ENCODE results near the gene TWF1. TPM values are rescaled to one million over a fixed set of nuclear protein-coding genes. Genes with fewer than 3 reads are reported as not detected.
A peak's percentile ranks its signal among the peaks of the same experiment; 100 is the strongest.
"Not testable (repeated sequence)": the region's sequence is repeated elsewhere in the genome, so short reads cannot be mapped to it uniquely, and the experiment has no call there.

Gene TWF1
- 10 to 100 TPM; 17.2 to 28.2 TPM for total RNA-seq

DNA sequence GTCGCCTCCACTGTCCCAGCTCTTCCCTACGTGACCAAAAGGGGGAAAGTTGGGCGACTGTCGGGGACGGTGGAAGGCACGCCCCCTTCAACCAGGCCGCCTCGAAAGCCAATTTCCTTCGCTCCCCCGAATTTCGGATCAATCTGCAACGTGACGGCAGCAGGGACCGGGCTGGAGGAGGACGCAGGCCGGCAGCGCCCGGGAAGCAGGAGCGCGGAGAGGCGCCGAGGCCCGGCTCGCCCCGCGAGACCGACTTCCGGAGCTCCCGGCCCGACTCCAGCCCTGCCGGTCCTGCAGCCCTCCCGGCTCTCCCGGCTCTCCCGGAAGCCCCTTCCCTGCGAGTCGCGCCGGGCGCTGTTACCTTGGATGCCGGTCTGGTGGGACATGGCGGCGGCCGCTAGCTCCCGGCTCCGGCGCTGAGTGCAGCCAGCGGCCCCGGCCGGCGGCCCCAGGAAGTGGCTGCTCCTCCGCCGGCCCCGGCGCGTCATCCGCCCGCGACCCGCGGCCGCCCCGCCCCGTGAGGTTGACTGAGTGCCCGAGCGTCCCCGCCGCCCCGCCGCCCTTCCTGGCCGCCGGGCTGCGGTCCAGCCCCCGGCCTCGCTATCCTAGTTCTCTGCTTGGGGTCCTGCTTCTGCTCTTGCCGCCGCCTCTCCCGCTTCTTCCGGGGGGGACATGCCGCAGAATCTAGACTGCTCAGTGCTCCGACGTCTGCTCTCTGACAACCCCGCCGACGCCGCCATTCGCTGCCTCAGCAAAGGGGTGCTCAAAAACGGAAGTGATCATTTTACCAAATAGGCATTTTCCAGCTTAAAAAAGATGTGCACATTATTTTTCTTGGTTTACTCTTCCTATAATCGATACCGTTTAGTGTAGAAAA, at the start of gene TWF1:
TSS of gene TWF1 (minus strand) at position 458 of the 877 bp plus-strand sequence. CDS start at position 386, 72 bp downstream.
- Mint-ChIP-seq H3K27ac (peak within 1 kb of the TSS; percentile 94 to 100), H3K36me3 (peaks cover 17 to 22% of the 10 kb centered on the region in 2 donors), H3K9me3 (no peaks in the 10 kb centered on the region)
- DNase-seq (ENCODE audit: low spot score in 2 of 2): peak; percentile 88 to 89
- peak; percentile 97 to 98 for ATAC-seq

DNA sequence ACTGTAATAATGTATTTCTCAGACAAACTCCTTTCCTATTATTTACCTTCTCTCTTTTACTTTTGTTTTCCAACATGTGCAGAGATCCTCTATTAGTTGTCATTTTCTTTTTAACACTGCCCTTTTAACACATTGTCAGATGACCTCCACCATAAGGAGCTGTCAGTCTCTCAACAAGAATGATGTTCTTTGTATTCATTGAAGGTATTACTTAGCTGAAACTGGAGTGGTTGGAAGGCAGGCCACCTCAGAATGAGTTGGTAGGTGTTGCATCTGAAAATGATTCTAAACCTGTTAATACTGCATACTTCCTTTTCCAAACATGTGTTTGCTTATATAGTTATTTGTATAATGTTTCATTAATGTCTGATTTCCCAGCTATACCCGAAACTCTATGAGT, 46.6 kb upstream of the TWF1 start:
- ATAC-seq (no peak), DNase-seq (ENCODE audit: low spot score in 2 of 2) (no peak)
- H3K9me3 Mint-ChIP-seq: peaks cover under 1 to 2% of the 10 kb centered on the region in 2 donors
- no peak overlapping the region for H3K27ac Mint-ChIP-seq
- peaks cover 2 to 3% of the 10 kb centered on the region in 2 donors for H3K36me3 Mint-ChIP-seq

DNA sequence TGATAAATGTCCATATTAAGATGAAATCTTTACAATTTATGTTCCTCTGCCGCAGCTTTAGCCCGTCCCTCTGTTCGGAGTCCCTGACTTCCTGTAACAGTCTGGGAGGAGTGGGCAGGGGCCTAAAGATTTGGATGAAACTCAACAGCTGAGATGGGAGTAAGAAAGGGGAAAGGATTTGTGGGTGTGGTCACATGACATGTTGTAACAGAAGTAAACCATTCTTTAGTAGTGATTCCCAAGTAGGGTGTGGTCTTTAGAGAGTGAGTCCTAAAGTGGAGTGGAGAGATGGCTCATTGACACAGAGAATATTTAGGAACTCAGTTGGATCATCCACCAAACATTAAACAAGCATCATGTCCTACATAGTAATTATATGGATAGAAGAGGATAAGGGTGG, 42.7 kb upstream of the TWF1 start:
- peaks cover 7 to 11% of the 10 kb centered on the region in 2 donors for H3K9me3 Mint-ChIP-seq
- H3K36me3 Mint-ChIP-seq: peaks cover 12 to 17% of the 10 kb centered on the region in 2 donors
- H3K27ac Mint-ChIP-seq: no peak overlapping the region
- no peak for DNase-seq (ENCODE audit: low spot score in 2 of 2)
- ATAC-seq: no peak

DNA sequence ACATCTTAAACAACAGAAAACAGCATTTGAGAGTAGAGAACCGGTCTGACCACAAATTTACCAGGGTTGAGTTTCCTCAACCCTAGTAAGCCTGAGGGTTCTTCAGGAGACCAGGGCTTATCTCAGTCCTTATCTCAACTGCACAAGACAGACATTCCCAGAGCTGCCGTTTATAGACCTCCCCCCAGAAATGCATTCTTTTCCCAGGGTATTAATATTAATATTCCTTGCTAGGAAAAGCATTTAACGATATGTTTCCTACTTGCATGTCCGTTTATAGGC, 42.0 kb upstream of the TWF1 start:
- Mint-ChIP-seq H3K27ac (no peak overlapping the region), H3K36me3 (peaks cover 12 to 17% of the 10 kb centered on the region in 2 donors), H3K9me3 (peaks cover 7 to 11% of the 10 kb centered on the region in 2 donors)
- DNase-seq (ENCODE audit: low spot score in 2 of 2): no peak
- no peak for ATAC-seq

DNA sequence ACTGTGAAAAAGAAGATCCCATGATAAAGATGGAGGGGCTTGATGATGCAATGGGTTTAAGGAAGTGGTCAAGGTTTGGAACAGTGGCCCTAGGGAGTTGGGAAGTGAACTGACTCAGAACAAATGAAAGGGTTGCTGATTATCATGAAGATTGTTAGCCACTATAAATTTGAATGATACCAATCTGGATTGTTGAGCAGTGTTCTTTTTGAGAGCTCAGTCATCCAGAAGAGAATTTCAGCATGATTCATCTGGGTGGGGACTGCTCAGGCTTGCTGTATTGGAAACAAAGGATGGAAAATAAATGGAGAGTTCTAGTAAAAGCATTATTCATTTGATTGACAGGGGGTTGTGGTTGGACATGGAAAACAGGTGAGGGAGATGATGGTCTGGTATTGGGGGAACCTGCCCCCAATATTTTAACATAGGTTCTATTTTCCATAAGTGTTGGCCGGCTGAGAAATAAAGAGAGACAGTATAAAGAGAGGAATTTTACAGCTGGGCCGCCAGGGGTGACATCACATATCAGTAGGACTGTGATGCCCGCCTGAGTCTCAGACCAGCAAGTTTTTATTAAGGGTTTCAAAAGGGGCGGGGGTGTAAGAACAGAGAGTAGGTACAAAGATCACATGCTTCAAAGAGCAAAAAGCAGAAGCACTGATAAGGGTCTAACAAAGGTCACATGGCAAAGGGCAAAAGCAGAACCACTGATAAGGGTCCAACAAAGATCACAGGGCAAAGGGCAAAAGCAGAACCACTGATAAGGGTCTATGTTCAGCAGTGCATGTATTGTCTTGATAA, 41.5 kb upstream of the TWF1 start:
- peaks cover 7 to 11% of the 10 kb centered on the region in 2 donors for H3K9me3 Mint-ChIP-seq
- peak in 1 of 2 donors; percentile 54 for ATAC-seq
- not testable (repeated sequence) for DNase-seq (ENCODE audit: low spot score in 2 of 2); H3K27ac Mint-ChIP-seq
- peaks cover 12 to 17% of the 10 kb centered on the region in 2 donors for H3K36me3 Mint-ChIP-seq

DNA sequence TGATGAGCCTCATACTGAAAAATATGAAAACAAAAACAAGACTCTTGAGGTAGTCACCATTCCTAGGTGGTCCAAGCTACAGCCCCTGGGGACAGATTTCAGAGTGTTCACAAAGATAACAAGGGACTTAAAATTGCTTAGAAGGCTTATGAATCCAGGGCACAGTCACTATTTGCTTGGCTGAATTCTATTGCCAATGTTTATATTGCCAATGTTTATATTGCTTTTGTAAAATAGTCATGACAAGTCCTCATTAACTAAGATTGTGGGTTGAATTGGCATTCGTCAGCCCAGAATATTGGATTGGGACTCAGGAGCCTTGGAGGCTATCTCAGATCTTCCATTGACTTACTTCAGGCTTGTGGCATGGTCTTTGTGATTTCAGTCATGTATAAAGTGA, 36.1 kb upstream of the TWF1 start:
- no peak for DNase-seq (ENCODE audit: low spot score in 2 of 2)
- Mint-ChIP-seq H3K36me3 (peaks cover 5 to 9% of the 10 kb centered on the region in 2 donors), H3K9me3 (peaks cover 0 to 5% of the 10 kb centered on the region in 2 donors), H3K27ac (no peak overlapping the region)
- no peak for ATAC-seq

DNA sequence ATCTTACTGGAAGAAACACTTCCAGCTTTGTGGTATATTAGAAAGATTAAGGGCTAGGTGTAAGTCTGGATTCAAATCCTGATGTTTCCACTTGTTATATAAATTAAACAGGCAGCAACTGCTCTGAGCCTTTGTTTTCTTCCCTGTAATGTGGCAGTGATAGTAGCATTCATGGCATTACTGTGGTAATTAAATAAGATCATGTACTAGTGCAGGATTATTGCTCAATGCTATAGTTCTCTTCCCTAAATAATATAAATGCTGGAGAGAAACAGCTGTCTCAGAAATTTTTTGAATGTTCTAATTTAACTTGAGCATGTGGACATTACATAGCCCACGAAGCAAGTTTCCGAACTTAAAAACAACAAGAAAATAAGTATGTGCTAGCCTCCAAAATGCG, 35.1 kb upstream of the TWF1 start:
- Mint-ChIP-seq H3K36me3 (peaks cover 0 to 1% of the 10 kb centered on the region in 2 donors), H3K27ac (no peak overlapping the region), H3K9me3 (no peaks in the 10 kb centered on the region)
- no peak for ATAC-seq
- no peak for DNase-seq (ENCODE audit: low spot score in 2 of 2)

DNA sequence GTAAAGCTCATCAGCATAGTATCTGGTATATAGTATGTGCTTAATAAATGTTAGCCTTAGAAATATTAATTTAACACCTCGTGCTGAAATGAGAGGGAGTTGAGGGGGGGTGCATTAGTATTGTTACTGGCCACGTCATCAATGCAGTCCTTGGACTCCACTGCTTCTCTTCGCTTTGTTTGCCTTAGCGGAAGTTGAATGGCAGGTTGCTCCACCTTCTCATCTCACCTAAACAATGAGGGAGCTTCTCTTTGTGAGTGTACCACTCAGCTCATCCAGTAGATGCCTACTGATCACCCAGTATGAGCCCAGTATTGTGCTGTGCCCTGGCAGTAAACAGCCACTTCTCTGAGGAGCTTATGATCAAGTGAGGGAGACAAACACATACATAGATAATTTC, 34.2 kb upstream of the TWF1 start:
- H3K9me3 Mint-ChIP-seq: no peaks in the 10 kb centered on the region
- H3K36me3 Mint-ChIP-seq: no peaks in the 10 kb centered on the region
- no peak overlapping the region for H3K27ac Mint-ChIP-seq
- ATAC-seq: no peak
- DNase-seq (ENCODE audit: low spot score in 2 of 2): no peak

DNA sequence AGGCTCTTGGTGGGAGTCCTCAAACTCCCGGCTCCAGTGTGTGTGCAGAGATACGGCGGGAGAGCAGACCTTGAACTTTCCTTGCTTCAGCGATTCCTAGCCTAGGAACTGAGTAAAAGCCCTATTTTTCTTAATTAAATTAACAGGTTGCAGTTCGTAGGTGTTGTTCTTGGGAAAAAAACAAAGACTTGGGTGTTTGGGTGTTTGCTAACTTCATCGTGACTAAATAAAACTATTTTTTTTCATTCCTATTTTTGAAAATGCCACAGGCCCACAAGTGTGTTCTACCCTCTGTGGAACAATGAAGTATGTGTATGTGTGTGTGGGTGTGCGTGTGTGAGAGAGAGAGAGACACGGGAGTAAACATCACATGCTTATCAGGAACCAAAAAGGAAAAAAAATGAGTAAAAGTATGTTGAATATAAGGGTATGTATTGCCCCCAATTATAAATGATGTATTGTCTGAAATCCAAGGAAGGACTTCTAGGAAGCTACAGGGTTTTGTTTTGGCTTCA, 30.4 kb upstream of the TWF1 start:
- DNase-seq (ENCODE audit: low spot score in 2 of 2): no peak
- no peaks in the 10 kb centered on the region for H3K9me3 Mint-ChIP-seq

DNA sequence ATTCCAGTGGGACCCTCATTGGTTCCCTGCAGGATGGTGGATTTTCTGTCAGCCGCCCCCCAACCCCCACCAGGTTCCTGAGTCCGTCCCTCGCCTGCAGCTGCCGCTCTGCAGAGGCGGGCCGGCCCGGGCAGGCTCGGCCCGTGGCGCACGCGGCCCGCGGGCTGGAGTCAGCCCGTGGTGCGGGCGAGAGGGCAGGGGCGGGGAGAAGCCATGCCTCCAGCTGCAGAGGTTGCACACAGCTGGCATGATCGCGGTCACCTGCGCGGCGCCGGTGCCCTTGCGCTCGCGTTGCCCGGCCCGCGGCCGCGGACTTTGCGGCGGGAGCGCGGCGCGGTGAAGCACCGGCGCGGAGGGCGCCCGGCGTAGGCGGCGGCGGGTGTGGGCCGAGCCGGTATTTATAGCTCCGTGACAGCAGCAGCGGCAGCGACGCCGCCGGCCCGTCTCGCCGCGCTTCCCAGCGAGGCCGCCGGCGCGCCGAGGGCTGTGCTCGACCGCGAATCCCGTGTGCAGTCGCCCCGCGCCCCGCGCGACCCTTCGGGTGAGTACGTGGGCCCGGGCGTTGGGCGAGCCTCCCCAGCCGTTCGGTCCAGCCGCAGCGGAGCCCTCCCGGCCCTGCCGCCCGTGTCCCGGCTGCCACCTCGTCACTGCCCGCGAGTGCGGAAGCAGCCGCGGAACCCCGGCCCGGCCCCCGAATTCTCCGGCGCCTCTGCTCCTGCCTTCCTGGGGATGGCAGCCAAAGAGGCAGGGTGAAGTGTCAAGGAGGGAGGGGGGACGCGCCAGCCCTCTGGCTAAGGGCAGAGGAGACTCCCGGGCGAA, 29.7 kb upstream of the TWF1 start, which contains the start of gene TMEM117:
TSS of gene TMEM117 (plus strand) at position 426 of the 819 bp plus-strand sequence.
- DNase-seq (ENCODE audit: low spot score in 2 of 2) (peak; percentile 68 to 72), ATAC-seq (peak; percentile 77)
- Mint-ChIP-seq H3K9me3 (no peaks in the 10 kb centered on the region), H3K36me3 (no peaks in the 10 kb centered on the region), H3K27ac (peak within 1 kb of the TSS in 1 of 2 donors; percentile 80)

More for the DNA sequence above, 30.4 kb upstream of the TWF1 start:
- H3K27ac Mint-ChIP-seq: peak overlapping the region in 1 of 2 donors; percentile 80
- peak in 1 of 2 donors; percentile 24 for ATAC-seq
- H3K36me3 Mint-ChIP-seq: no peaks in the 10 kb centered on the region

DNA sequence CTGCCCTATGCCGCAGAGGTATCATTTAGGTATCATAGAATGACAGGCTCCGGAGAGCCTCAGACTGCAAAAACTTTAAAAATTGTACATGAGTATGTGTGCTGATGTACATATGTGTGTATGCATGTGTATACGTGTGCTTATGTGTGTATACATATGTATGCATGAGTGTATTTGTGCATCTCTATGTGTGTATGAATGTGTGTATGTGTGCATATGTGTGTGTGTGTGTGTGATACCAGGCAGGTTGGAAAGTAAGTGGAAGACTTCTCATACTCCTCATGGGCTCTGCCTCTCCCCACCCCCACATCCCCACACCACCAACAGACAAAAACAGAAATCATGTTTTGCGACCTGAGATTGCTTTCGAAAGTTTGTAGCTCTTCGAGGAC, 29.1 kb upstream of the TWF1 start:
- H3K27ac Mint-ChIP-seq: peak overlapping the region in 1 of 2 donors; percentile 13
- H3K36me3 Mint-ChIP-seq: no peaks in the 10 kb centered on the region
- no peaks in the 10 kb centered on the region for H3K9me3 Mint-ChIP-seq
- DNase-seq (ENCODE audit: low spot score in 2 of 2) (peak in 1 of 2 donors; percentile 7), ATAC-seq (peak; percentile 0 to 1)

DNA sequence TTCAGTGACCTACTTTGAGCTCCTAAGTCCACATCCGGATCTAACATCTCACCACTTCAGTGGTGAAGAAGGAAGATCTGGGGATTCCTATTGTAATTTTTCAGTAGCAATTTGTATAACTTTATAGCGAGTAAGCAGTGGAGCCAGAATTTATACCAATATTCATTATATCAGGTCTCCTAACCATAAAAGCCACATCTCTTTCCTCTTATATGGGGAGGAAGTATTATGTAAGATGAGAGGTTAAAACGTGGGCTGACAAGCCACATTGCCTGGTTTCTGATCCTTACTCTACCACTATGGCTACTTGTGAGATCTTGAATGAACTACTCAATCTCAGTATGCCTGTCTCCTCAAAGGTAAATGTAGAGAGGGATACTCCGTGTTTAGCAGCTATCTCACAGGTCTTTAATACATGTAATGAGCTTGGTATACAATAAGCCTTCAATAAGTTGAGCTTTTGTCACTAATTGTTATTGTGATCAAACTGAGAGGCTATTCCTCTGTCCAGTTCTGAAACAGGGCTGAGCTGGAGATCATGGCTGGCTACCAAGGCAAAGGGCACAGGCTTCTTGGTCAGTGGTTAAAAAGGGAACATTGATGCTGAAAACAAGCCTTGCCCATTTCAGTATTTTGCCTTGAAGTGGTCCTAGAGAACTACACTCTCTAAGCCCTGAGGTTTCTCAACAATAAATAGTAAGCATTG, 26.5 kb upstream of the TWF1 start:
- H3K27ac Mint-ChIP-seq: no peak overlapping the region
- DNase-seq (ENCODE audit: low spot score in 2 of 2): no peak
- peak in 1 of 2 donors; percentile 26 for ATAC-seq
- no peaks in the 10 kb centered on the region for H3K9me3 Mint-ChIP-seq
- H3K36me3 Mint-ChIP-seq: no peaks in the 10 kb centered on the region

DNA sequence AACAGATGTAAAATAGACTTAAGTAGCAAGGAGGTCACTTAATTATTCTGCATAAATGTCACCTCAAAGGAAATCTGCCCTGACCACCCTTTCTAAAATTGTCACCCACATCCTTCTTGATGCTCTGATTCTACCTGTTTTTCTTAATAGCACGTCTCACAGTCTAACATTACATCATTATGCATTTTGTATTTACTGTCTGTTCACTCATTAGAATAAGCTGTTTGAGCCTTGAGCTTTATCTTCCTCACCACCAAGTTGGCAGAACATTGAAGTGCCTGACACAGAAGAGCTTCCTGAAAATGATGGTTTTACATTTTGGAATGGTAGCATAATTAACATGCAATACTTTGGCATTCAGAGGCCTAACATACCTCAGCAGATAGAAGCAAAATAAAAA, 21.0 kb upstream of the TWF1 start:
- Mint-ChIP-seq H3K36me3 (no peaks in the 10 kb centered on the region), H3K27ac (no peak overlapping the region), H3K9me3 (no peaks in the 10 kb centered on the region)
- no peak for ATAC-seq
- DNase-seq (ENCODE audit: low spot score in 2 of 2): no peak

DNA sequence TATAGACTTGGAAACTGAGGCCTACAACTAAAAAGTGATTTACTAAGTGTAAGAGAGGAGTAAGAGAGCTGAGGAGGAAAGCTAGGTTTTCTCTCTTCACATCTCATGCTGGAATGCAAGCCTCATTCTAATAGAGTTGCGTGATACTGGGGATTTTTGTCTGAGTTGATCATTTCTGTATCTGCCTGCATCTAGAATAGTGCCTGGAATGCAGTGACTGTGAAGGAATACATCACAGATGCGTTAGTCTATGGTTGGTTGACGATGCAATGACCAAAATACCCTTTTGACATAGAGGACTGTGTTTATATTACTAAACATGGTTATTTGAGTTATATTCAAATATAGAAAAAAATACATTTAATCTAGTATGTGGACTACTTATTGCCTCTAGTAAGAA, 20.6 kb upstream of the TWF1 start:
- H3K9me3 Mint-ChIP-seq: no peaks in the 10 kb centered on the region
- H3K27ac Mint-ChIP-seq: no peak overlapping the region
- DNase-seq (ENCODE audit: low spot score in 2 of 2) (no peak), ATAC-seq (no peak)
- no peaks in the 10 kb centered on the region for H3K36me3 Mint-ChIP-seq

DNA sequence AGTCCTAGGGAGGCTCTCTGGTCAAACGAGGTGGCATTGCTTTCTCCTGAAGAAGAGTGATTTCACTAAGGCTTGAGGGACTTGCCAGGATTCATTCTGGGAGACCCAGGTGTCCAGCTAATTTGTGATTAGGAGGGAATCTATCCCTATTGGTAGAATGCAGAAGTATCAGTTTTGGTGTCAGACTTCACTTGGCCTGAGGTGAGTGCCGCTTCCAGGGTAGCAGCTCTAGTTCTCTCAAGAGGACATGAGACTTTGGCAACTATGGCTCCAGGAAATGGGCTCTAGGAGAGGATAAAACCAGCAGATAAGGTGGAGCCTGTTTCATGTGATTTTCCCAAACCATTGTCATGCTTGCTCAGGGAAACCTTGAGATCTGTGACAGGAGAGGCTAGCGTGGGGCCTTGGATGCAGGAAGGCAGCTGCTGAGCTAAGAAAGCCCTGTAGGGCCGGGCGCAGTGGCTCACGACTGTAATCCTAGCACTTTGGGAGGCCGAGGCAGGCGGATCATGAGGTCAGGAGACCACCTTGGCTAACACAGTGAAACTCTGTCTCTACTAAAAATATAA, 18.2 kb upstream of the TWF1 start:
- no peaks in the 10 kb centered on the region for H3K9me3 Mint-ChIP-seq
- H3K36me3 Mint-ChIP-seq: no peaks in the 10 kb centered on the region
- ATAC-seq (no peak), DNase-seq (ENCODE audit: low spot score in 2 of 2) (no peak)
- H3K27ac Mint-ChIP-seq: no peak overlapping the region

All from activated naive CD4-positive, alpha-beta T cell treated with anti-CD3 and anti-CD28 coated beads, Interleukin-2, amount 50 U/mL, for 72 hours (primary cell).